ENCODE results near the gene ROPN1B.
A peak's percentile ranks its signal among the peaks of the same experiment; 100 is the strongest.
"Not testable (repeated sequence)": the region's sequence is repeated elsewhere in the genome, so short reads cannot be mapped to it uniquely, and the experiment has no call there.

DNA sequence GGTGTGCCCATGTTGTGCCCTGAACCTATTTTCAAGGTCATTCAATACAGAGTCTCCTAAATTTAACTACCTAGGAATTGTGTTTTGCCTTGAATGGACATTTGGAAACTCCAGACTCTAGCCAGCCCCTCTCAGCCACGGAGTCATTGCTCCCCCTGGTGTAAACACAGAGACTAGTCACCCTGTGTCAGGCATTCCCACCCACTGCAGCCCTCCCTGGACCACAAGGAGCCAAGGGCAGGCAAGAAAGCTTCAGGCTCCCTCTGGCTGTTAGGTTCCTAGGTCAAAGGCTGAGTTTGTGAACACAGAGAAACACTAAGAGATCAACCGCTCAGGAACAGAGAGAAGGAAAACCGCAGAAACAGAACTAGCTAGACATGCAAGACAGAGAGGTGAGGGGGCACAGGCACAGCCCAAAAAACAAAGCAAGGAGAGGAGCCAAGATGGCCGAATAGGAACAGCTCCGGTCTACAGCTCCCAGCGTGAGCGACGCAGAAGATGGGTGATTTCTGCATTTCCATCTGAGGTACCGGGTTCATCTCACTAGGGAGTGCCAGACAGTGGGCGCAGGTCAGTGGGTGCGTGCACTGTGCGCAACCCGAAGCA lies 32.7 kb upstream of the ROPN1B start:
- not testable (repeated sequence) for TF ChIP-seq SP1 (IDR thresholded peaks at IDR 0.05; ENCODE audit: low read depth); SIN3A (IDR thresholded peaks at IDR 0.05; ENCODE audit: low read depth); EZH2 (IDR thresholded peaks at IDR 0.05); REST (IDR thresholded peaks at IDR 0.05; ENCODE audit: low read depth); POLR2A (IDR thresholded peaks at IDR 0.05; ENCODE audit: borderline replicate concordance, extremely low read depth, insufficient read depth, insufficient read length); JUND (IDR thresholded peaks at IDR 0.05); ZNF274 (IDR thresholded peaks at IDR 0.05; ENCODE audit: low read depth, low read length); POLR2AphosphoS5 (IDR thresholded peaks at IDR 0.05; ENCODE audit: low read depth, low read length); ELF1 (IDR thresholded peaks at IDR 0.05; ENCODE audit: borderline replicate concordance, low read depth)
- TF ChIP-seq CTCF (IDR thresholded peaks at IDR 0.05 in 2 of 3, conservative IDR thresholded peaks at IDR 0.05 in 1 of 3; ENCODE audit: borderline replicate concordance in 1 of 3, insufficient read depth in 1 of 3, low read depth in 2 of 3, low read length in 2 of 3) (peak; percentile 24 to 34 (median 32); a peak in 3 of 6 replicates), RAD21 (IDR thresholded peaks at IDR 0.05; ENCODE audit: low read depth) (peak; percentile 52)
- TF ChIP-seq, protein P1, sequence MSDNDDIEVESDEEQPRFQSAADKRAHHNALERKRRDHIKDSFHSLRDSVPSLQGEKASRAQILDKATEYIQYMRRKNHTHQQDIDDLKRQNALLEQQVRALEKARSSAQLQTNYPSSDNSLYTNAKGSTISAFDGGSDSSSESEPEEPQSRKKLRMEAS (IDR thresholded peaks at IDR 0.05), result not testable (repeated sequence)
